ENCODE measurements around the gene ZNF182. TPM values are rescaled to one million over a fixed set of nuclear protein-coding genes. Genes with fewer than 3 reads are reported as not detected.

The ZNF182 gene
- total RNA-seq: 1 to 10 TPM; 5.8 to 6.1 TPM
- polyA plus RNA-seq (ENCODE audit: insufficient read depth, low read depth, low replicate concordance): 3.2 TPM
- long read RNA-seq, donor 1: 0 reads
- long read RNA-seq, donor 2, partial matches to known transcripts: 0 of 1 reads
- long read RNA-seq, donor 2, other reads (novel, unspliced or antisense): 0 of 1 reads

DNA sequence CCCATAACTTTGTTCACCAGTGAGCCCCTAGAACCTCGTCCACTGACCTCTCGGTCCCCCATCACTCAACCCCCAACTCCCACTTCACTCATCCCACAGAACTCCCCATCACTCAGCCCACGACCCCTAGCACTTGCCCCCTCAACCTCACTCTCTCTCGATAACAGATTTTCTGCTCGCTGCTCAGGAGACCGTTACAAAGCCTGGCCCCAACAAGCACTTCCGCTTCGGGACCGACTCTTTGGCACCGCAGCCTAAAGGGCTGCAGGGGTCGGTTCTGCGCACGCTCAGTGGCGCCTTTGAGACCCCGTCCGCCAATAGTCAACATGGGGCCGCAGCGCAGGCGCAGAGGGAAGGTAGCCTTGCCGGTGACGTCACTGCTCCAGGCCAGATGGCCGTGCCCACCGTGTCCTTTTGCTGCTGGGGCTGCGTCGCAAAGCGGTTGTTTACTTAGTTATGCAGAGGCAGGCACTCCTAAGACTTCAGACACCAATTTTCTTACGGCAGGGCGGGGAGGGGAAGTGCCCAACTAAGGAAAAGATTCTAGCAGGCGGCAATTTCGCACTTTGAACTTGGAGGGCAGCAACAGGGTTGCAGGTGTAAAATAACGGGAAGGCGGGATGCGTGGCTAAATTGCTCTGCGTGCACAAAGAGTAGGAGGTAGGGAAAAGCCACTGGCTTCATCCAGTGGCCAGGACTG, at the start of gene ZNF182:
TSS of gene ZNF182 (minus strand) at position 232 of the 700 bp plus-strand sequence. CDS start 1,380 bp downstream, outside the sequence.
- H3K27ac ChIP-seq: peak within 1 kb of the TSS; percentile 39 to 50
- H3K9me3 ChIP-seq: no peaks in the 10 kb centered on the region
- intact Hi-C loops (cut with DNase I; ENCODE audit: low total_unique reads): no loop called here
- peak; percentile 93 for DNase-seq
- no peak for TF ChIP-seq POLR2A (IDR thresholded peaks at IDR 0.05)
- TF ChIP-seq, protein P1, sequence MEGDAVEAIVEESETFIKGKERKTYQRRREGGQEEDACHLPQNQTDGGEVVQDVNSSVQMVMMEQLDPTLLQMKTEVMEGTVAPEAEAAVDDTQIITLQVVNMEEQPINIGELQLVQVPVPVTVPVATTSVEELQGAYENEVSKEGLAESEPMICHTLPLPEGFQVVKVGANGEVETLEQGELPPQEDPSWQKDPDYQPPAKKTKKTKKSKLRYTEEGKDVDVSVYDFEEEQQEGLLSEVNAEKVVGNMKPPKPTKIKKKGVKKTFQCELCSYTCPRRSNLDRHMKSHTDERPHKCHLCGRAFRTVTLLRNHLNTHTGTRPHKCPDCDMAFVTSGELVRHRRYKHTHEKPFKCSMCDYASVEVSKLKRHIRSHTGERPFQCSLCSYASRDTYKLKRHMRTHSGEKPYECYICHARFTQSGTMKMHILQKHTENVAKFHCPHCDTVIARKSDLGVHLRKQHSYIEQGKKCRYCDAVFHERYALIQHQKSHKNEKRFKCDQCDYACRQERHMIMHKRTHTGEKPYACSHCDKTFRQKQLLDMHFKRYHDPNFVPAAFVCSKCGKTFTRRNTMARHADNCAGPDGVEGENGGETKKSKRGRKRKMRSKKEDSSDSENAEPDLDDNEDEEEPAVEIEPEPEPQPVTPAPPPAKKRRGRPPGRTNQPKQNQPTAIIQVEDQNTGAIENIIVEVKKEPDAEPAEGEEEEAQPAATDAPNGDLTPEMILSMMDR (IDR thresholded peaks at IDR 0.05): no peak
- no peaks in the 10 kb centered on the region for H3K27me3 ChIP-seq
- 0 to 1% methylated on average over 23 to 28 of the region's 34 CpGs for WGBS, 2 donors
- H3K36me3 ChIP-seq (ENCODE audit: low read depth, missing control alignments): no peaks in the 10 kb centered on the region
- peak within 1 kb of the TSS; percentile 59 to 60 for H3K4me3 ChIP-seq
- H3K4me1 ChIP-seq: no peaks in the 10 kb centered on the region

- Histone ChIP-seq H3K27me3 (no peaks in the 10 kb centered on the region), H3K36me3 (ENCODE audit: low read depth, missing control alignments) (no peaks in the 10 kb centered on the region), H3K27ac (no peak overlapping the region), H3K4me1 (no peaks in the 10 kb centered on the region), H3K4me3 (no peak overlapping the region), H3K9me3 (no peaks in the 10 kb centered on the region)
- intact Hi-C loops (cut with DNase I; ENCODE audit: low total_unique reads): no loop called here
- no peak for DNase-seq
- TF ChIP-seq, protein P1 (IDR thresholded peaks at IDR 0.05): no peak
- no peak for TF ChIP-seq POLR2A (IDR thresholded peaks at IDR 0.05)
- WGBS, 2 donors: 91% methylated on average over 5 of the region's 5 CpGs; no CpG with 5 or more reads in 1 of the 2 donors
Observed at GRCh38 chrX:48046846-48047245, 43.1 kb upstream of the ZNF182 start.

GRCh38 chrX:48045410-48046311, 41.9 kb upstream of the ZNF182 start:
- 32 to 41% methylated on average over 6 to 8 of the region's 8 CpGs for WGBS, 2 donors
- Histone ChIP-seq H3K4me3 (no peak overlapping the region), H3K27ac (peak overlapping the region; percentile 18 to 45), H3K9me3 (no peaks in the 10 kb centered on the region), H3K36me3 (ENCODE audit: low read depth, missing control alignments) (no peaks in the 10 kb centered on the region), H3K4me1 (no peaks in the 10 kb centered on the region), H3K27me3 (no peaks in the 10 kb centered on the region)
- TF ChIP-seq, protein P1 (IDR thresholded peaks at IDR 0.05): no peak
- TF ChIP-seq POLR2A (IDR thresholded peaks at IDR 0.05): no peak
- DNase-seq: peak; percentile 54
- intact Hi-C loops (cut with DNase I; ENCODE audit: low total_unique reads): no loop called here

DNA sequence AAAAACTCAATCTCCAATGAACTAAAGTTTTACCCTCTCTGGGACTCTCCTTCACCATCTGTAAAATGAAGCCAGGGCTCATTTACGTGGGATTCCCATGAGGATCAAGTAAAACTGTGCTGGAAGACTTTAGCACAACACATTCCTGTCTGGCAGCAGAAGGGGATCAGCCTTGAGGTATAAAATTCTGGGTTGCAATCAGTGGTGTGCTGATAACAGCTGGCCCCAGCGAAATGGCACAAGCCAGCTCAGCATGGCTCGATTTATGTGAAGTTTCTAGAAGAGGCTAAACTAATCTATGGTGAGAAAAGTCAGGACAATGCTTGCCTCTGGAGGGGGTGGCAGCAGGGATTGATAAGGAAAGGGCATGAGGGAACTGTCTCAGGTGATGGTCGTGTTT, 39.3 kb upstream of the ZNF182 start:
- WGBS, 2 donors: 66 to 77% methylated on average over 4 of the region's 4 CpGs
- intact Hi-C loops (cut with DNase I; ENCODE audit: low total_unique reads): no loop called here
- H3K9me3 ChIP-seq: no peaks in the 10 kb centered on the region
- DNase-seq: no peak
- H3K27ac ChIP-seq: no peak overlapping the region
- H3K27me3 ChIP-seq: no peaks in the 10 kb centered on the region
- no peaks in the 10 kb centered on the region for H3K36me3 ChIP-seq (ENCODE audit: low read depth, missing control alignments)
- no peak overlapping the region for H3K4me3 ChIP-seq
- no peak for TF ChIP-seq POLR2A (IDR thresholded peaks at IDR 0.05)
- TF ChIP-seq, protein P1 (IDR thresholded peaks at IDR 0.05): no peak
- H3K4me1 ChIP-seq: no peaks in the 10 kb centered on the region
